IPS-18a (cell line): ENCODE measurements around the gene OR1A1.
"Not testable (repeated sequence)": the region's sequence is repeated elsewhere in the genome, so short reads cannot be mapped to it uniquely, and the experiment has no call there.

Experiments used
- H3K27ac ChIP-seq: one replicate; pipeline ENCODE4 v1.5.1; 2013; ENCODE audit warnings: low read length
- H3K27me3 ChIP-seq: one replicate; pipeline ENCODE4 v1.6.1; 2013; ENCODE audit warnings: mild to moderate bottlenecking, low read length; ENCODE audit not compliant: control insufficient read depth, insufficient read depth
- H3K36me3 ChIP-seq: one replicate; pipeline ENCODE4 v1.6.1; 2013; ENCODE audit warnings: low read depth, low read length; ENCODE audit not compliant: control insufficient read depth
- H3K4me1 ChIP-seq: one replicate; pipeline ENCODE4 v1.6.1; 2013; ENCODE audit warnings: low read depth, low read length; ENCODE audit not compliant: control insufficient read depth
- H3K4me3 ChIP-seq: one replicate; pipeline ENCODE4 v1.5.1; 2013; ENCODE audit warnings: low read length
- H3K9ac ChIP-seq: one replicate; pipeline ENCODE4 v1.6.1; 2013; ENCODE audit warnings: mild to moderate bottlenecking, low read length, moderate library complexity
- H3K9me3 ChIP-seq: one replicate; pipeline ENCODE4 v1.6.1; 2013; ENCODE audit warnings: low read depth, low read length; ENCODE audit not compliant: control insufficient read depth

The OR1A1 gene

DNA sequence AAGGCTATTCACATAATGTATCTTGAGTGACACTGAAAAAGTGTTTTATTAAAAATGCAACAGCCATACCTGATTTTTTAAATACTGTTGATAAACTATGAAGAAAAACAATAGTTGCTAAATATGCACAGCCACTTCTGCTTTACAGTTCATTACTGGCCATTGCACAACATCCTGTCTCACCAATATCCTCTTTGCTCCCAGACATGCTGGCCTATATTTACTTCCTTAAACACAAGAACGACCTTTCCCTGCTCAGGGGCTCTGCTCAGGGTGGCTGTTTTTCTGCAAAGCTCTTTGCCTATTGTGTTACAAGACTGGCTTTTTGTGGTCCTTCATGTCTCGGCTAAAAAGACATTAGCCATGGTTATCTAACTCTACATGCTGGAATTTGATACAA, 31.2 kb downstream of the OR1A1 start:
- not testable (repeated sequence) for H3K9me3 ChIP-seq, H3K27me3 ChIP-seq, H3K36me3 ChIP-seq, H3K27ac ChIP-seq, H3K9ac ChIP-seq, H3K4me3 ChIP-seq, H3K4me1 ChIP-seq

DNA sequence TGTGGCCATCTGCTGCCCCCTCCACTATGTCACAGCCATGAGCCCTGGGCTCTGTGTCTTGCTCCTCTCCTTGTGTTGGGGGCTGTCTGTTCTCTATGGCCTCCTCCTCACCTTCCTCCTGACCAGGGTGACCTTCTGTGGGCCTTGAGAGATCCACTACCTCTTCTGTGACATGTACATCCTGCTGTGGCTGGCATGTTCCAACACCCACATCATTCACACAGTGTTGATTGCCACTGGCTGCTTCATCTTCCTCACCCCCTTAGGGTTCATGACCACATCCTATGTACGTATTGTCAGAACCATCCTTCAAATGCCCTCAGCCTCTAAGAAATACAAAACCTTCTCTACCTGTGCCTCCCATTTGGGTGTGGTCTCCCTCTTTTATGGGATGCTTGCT, 33.6 kb downstream of the OR1A1 start:
- not testable (repeated sequence) for H3K27me3 ChIP-seq

DNA sequence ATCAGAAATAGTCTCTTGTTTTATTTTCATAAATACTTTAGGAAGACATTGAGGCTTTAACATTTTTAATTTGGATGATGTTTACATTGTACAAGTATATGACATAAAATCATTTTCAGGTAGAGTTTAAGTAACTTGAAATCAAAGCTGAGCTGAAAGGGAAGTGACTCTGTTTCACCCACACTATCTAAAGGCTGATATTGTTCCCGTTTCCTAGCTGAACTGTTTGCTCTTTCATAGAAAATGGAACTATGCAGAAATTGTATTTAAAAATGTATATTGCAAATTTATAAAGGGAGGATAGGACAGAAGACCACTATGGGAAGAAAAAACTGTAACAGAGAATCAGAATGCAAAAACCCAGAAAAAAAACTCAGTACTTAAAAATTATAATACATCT, 37.4 kb downstream of the OR1A1 start:
- not testable (repeated sequence) for H3K4me3 ChIP-seq, H3K27ac ChIP-seq, H3K9ac ChIP-seq, H3K4me1 ChIP-seq, H3K36me3 ChIP-seq, H3K27me3 ChIP-seq, H3K9me3 ChIP-seq

More for the DNA sequence above, 33.6 kb downstream of the OR1A1 start:
- not testable (repeated sequence) for H3K9me3 ChIP-seq, H3K4me1 ChIP-seq, H3K9ac ChIP-seq, H3K4me3 ChIP-seq, H3K27ac ChIP-seq, H3K36me3 ChIP-seq

DNA sequence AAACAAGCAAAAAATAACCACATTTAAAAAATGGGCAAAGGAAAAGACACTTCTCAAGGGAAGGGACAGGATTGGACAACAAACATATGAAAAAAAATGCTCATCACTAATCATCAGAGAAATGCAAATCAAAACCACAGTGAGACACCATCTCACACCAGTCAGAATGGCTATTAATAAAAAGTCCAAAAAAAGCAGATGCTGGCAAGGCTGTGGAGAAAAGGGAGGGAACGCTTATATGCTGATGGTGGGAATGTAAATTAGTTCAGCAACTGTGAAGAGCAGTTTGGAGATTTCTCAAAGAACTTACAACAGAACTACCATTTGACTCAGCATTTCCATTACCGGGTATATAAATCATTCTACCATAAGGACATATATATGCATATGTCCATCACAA, 41.5 kb downstream of the OR1A1 start:
- not testable (repeated sequence) for H3K4me1 ChIP-seq, H3K36me3 ChIP-seq

DNA sequence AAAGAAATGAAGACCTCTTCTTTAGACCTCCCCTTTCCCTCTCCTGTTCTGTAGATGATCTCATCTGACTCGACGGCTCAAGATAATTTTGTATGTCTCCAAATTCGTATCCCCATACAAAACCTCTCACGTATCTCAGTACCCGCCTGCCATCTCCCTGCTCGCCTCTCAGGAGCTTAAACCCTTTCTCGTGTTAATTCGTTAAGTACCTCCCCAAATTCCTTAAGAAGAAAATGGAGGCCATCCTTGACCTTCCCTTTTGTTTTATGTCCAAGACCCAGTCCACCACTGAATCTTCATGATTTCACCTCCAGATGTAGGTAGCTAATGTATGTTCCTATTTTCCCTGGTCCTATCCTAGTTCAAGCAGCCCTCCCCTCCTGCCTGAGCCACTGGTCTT, 49.1 kb downstream of the OR1A1 start:
- Histone ChIP-seq H3K9ac (no peak overlapping the region), H3K36me3 (no peaks in the 10 kb centered on the region), H3K4me3 (no peak overlapping the region), H3K9me3 (no peaks in the 10 kb centered on the region), H3K4me1 (no peaks in the 10 kb centered on the region), H3K27ac (no peak overlapping the region), H3K27me3 (no peaks in the 10 kb centered on the region)

More for the DNA sequence above, 41.5 kb downstream of the OR1A1 start:
- H3K27me3 ChIP-seq, H3K4me3 ChIP-seq, H3K9ac ChIP-seq, H3K27ac ChIP-seq, H3K9me3 ChIP-seq: not testable (repeated sequence)

DNA sequence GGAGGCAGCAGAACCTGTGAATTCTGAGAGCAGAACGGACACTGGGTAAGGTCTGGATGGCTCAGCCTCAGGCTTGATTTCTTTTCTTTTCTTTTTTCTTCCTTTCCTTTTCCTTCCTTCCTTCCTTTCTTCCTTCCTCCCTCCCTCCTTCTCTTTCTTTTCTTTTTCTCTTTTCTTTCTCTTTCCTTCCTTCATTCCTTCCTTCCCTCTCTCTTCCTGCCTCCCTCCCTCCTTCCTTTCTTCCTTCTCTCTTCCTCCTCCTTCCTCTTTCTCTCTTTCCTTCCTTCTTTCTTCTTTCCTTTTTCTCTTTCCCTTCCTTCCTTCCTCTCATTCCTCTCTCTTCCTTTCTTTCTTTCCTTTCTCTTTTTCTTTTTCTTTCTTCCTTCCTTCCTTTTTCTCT, 52.7 kb downstream of the OR1A1 start:
- Histone ChIP-seq H3K27ac (no peak overlapping the region), H3K9ac (no peak overlapping the region), H3K27me3 (no peaks in the 10 kb centered on the region), H3K36me3 (no peaks in the 10 kb centered on the region), H3K4me3 (no peak overlapping the region), H3K4me1 (no peaks in the 10 kb centered on the region), H3K9me3 (no peaks in the 10 kb centered on the region)

DNA sequence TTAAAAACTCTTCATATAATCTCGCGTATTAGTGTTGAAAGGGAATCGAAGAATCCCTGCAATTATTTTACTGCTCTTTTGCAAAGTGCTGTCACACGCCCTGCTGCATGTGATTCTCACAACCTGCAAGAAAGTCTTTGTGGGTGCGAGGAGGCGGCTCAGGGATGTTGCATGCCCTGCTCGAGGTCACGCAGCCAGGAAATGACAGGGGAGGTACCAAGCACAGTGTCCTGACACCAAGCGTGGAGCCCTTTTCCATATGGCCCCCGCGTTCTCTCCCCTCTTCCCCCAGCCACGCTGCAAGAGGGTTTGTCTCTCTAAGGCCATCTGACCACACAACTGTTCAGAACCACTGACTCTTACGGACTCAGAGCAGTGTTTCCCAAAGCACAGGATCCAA, 53.1 kb downstream of the OR1A1 start:
- Histone ChIP-seq H3K27ac (no peak overlapping the region), H3K9me3 (no peaks in the 10 kb centered on the region), H3K4me3 (no peak overlapping the region), H3K27me3 (no peaks in the 10 kb centered on the region), H3K4me1 (no peaks in the 10 kb centered on the region), H3K36me3 (no peaks in the 10 kb centered on the region), H3K9ac (no peak overlapping the region)
